H1 (cell line): ENCODE measurements around the gene CC2D1A. TPM values are rescaled to one million over a fixed set of nuclear protein-coding genes. Genes with fewer than 3 reads are reported as not detected.

Source experiments
- POLR2A ChIP-seq, 2 experiments: IDR thresholded peaks; 1 replicate in 1 of 2; 2 replicates in 1 of 2; pipeline ENCODE4 v1.6.1; 2011; ENCODE audit warnings: low read depth in 2 of 2, low read length in 2 of 2, mild to moderate bottlenecking in 2 of 2; ENCODE audit errors: control extremely low read depth in 1 of 2
- POU5F1 ChIP-seq: IDR thresholded peaks from 2 replicates; pipeline ENCODE4 v1.6.1; 2011; ENCODE audit warnings: low read depth, mild to moderate bottlenecking, low read length, moderate library complexity
- RNF2 ChIP-seq: fragments of 200-900, 300-1000 bp; sonication (generic); IDR thresholded peaks from 2 replicates; pipeline ENCODE4 v1.7.1; 2016; ENCODE audit warnings: borderline replicate concordance, low read depth, mild to moderate bottlenecking, antibody characterized with exemption, low read length; ENCODE audit not compliant: poor library complexity, severe bottlenecking; ENCODE audit errors: missing control alignments
- USF2 ChIP-seq: IDR thresholded peaks from 2 replicates; pipeline ENCODE4 v1.6.1; 2011; ENCODE audit warnings: low read length, improper control_type of control experiment
- polyA plus RNA-seq, 7 experiments: library from polyadenylated mRNA; depleted of rRNA in 3 of 7; stranded (reverse) in 5 of 7; unstranded in 2 of 7; fragments of >200 nt in 5 of 7; fragments of 200-250 nt in 2 of 7; gene quantifications; 1 replicate in 5 of 7; 2 replicates in 1 of 7; 4 replicates in 1 of 7; pipeline versions ENCODE4 v1.2.1 to v1.2.3, GENCODE V29; 2011 to 2013; ENCODE audit warnings: missing spikeins in 2 of 7, mixed read lengths in 2 of 7
- total RNA-seq: library from RNA; stranded (reverse); fragmentation: NEBNext Ultra II Directional; extraction: Animal tissue kit (Norgen Biotek cat#: 25700); gene quantifications from 2 replicates; pipeline ENCODE4 v1.2.1, GENCODE V29; 2021

Gene CC2D1A
- total and polyA plus RNA-seq, 2 of the 8 experiments (the other 6 are each of a cell fraction or from before 2014, with no cell fraction given), result 12.5 to 33.0 TPM

- TF ChIP-seq USF2 (no peak), POLR2A (IDR thresholded peaks at IDR 0.05; ENCODE audit: control extremely low read depth in 1 of 2, low read depth in 2 of 2, low read length in 2 of 2) (no peak), RNF2 (no peak), POU5F1 (no peak)
Observed at GRCh38 chr19:13899393-13899792, 6.6 kb upstream of the CC2D1A start (continued).
